ENCODE data around the gene CCR6.
"Not testable (repeated sequence)": the region's sequence is repeated elsewhere in the genome, so short reads cannot be mapped to it uniquely, and the experiment has no call there.

The CCR6 gene

GRCh38 chr6:167146135-167146534 is 23.2 kb downstream of the CCR6 start:
- DNase-seq: no peak

GRCh38 chr6:167146977-167147376 is 24.1 kb downstream of the CCR6 start:
- no peak for DNase-seq

- no peak for DNase-seq
Measured at GRCh38 chr6:167148021-167148420, 25.1 kb downstream of the CCR6 start.

- DNase-seq: no peak
Measured at GRCh38 chr6:167148997-167149396, 26.1 kb downstream of the CCR6 start.

- no peak for DNase-seq
Measured at GRCh38 chr6:167150941-167151549, 28.1 kb downstream of the CCR6 start.

GRCh38 chr6:167151648-167152047 is 28.8 kb downstream of the CCR6 start:
- no peak for DNase-seq

GRCh38 chr6:167152862-167153261 is 30.0 kb downstream of the CCR6 start:
- DNase-seq: no peak

- DNase-seq: no peak
Measured at GRCh38 chr6:167153521-167153959, 30.6 kb downstream of the CCR6 start.

- no peak for DNase-seq
Measured at GRCh38 chr6:167154291-167154690, 31.4 kb downstream of the CCR6 start.

GRCh38 chr6:167154895-167155294 is 32.0 kb downstream of the CCR6 start:
- no peak for DNase-seq

- DNase-seq: no peak
Measured at GRCh38 chr6:167157414-167157813, 34.5 kb downstream of the CCR6 start.

GRCh38 chr6:167157863-167158262 is 35.0 kb downstream of the CCR6 start, which contains the start of gene GPR31:
GPR31 (minus strand) TSS chr6:167157980; CDS start chr6:167157831, 149 bp downstream.
- DNase-seq: no peak

- DNase-seq: no peak
Measured at GRCh38 chr6:167161851-167162467, 39.1 kb downstream of the CCR6 start.

GRCh38 chr6:167162591-167162990 is 39.7 kb downstream of the CCR6 start:
- no peak for DNase-seq

- no peak for DNase-seq
Measured at GRCh38 chr6:167163476-167164011, 40.6 kb downstream of the CCR6 start.

- DNase-seq: no peak
Measured at GRCh38 chr6:167164261-167164660, 41.4 kb downstream of the CCR6 start.

GRCh38 chr6:167165858-167166471 is 43.1 kb downstream of the CCR6 start:
- no peak for DNase-seq

GRCh38 chr6:167167699-167168098 is 44.8 kb downstream of the CCR6 start:
- not testable (repeated sequence) for DNase-seq

- DNase-seq: not testable (repeated sequence)
Measured at GRCh38 chr6:167168296-167168695, 45.4 kb downstream of the CCR6 start.

GRCh38 chr6:167169867-167170266 is 47.0 kb downstream of the CCR6 start:
- not testable (repeated sequence) for DNase-seq

GRCh38 chr6:167171300-167171699 is 48.4 kb downstream of the CCR6 start:
- not testable (repeated sequence) for DNase-seq

GRCh38 chr6:167172011-167172410 is 49.1 kb downstream of the CCR6 start:
- not testable (repeated sequence) for DNase-seq

GRCh38 chr6:167177271-167177670 is 54.4 kb downstream of the CCR6 start:
- not testable (repeated sequence) for DNase-seq

All from stimulated activated CD4-positive, alpha-beta T cell treated with anti-CD3 and anti-CD28 coated beads, Interleukin-4, amount 100 ng/mL, for 1 hour (primary cell).